B cell (primary cell): ENCODE data around the gene RGS6.

Experiments used
- CTCF ChIP-seq: fragments of 200-600 bp; IDR thresholded peaks from one replicate; pipeline ENCODE4 v1.8.0; 2022; ENCODE audit warnings: antibody characterized with exemption, mild to moderate bottlenecking
- EZH2 ChIP-seq: IDR thresholded peaks from 2 replicates; pipeline ENCODE4 v1.6.1; 2012; ENCODE audit warnings: borderline replicate concordance, low read depth, mild to moderate bottlenecking, moderate library complexity, low read length; ENCODE audit not compliant: insufficient read depth, poor library complexity, severe bottlenecking

GRCh38 chr14:71907793-71908515 is 24.3 kb upstream of the RGS6 start:
- TF ChIP-seq CTCF (no peak), EZH2 (no peak)
